Mesendoderm (in vitro differentiated cells): ENCODE results near the gene ZNF638.

Experiments used
- DNase-seq: peaks from one replicate; pipeline ENCODE4 v3.0.0; 2013
- H2AK5ac ChIP-seq: 2 replicates; pipeline ENCODE4 v1.6.1; 2013; ENCODE audit warnings: low read length, inconsistent platforms
- H2BK120ac ChIP-seq: 2 replicates; pipeline ENCODE4 v1.6.1; 2013; ENCODE audit warnings: low read depth, mild to moderate bottlenecking, low read length, moderate library complexity, mixed read lengths
- H2BK15ac ChIP-seq: replicated peaks from 2 replicates; pipeline ENCODE4 v1.6.1; 2013; ENCODE audit warnings: low read depth, mild to moderate bottlenecking, moderate library complexity
- H2BK5ac ChIP-seq: 2 replicates; pipeline ENCODE4 v1.6.1; 2013; ENCODE audit warnings: low read length, inconsistent platforms
- H3K18ac ChIP-seq: 2 replicates; pipeline ENCODE4 v1.6.1; 2013; ENCODE audit warnings: mild to moderate bottlenecking, low read length, mixed read lengths
- H3K23ac ChIP-seq: one replicate; pipeline ENCODE4 v1.6.1; 2013; ENCODE audit warnings: low read length
- H3K27ac ChIP-seq: 2 replicates; pipeline ENCODE4 v1.5.1; 2013; ENCODE audit warnings: low read depth, mild to moderate bottlenecking, inconsistent platforms, low read length, moderate library complexity
- H3K27me3 ChIP-seq: 2 replicates; pipeline ENCODE4 v1.6.1; 2013; ENCODE audit warnings: low read length, control low read depth, mild to moderate bottlenecking, inconsistent platforms; ENCODE audit not compliant: insufficient read depth, poor library complexity
- H3K36me3 ChIP-seq: 2 replicates; pipeline ENCODE4 v1.6.1; 2013; ENCODE audit warnings: low read length, inconsistent platforms; ENCODE audit not compliant: control insufficient read depth, insufficient read depth
- H3K4ac ChIP-seq: one replicate; pipeline ENCODE4 v1.6.1; 2013; ENCODE audit warnings: low read depth, mild to moderate bottlenecking, low read length, moderate library complexity
- H3K4me1 ChIP-seq: 2 replicates; pipeline ENCODE4 v1.6.1; 2013; ENCODE audit warnings: low read depth, low read length, inconsistent platforms; ENCODE audit not compliant: control insufficient read depth
- H3K4me2 ChIP-seq: 2 replicates; pipeline ENCODE4 v1.6.1; 2013; ENCODE audit warnings: low read length
- H3K4me3 ChIP-seq: 2 replicates; pipeline ENCODE4 v1.5.1; 2013; ENCODE audit warnings: mild to moderate bottlenecking, low read length
- H3K56ac ChIP-seq: one replicate; pipeline ENCODE4 v1.6.1; 2013; ENCODE audit warnings: low read length
- H3K79me1 ChIP-seq: 2 replicates; pipeline ENCODE4 v1.6.1; 2013; ENCODE audit warnings: low read length, inconsistent platforms
- H3K79me2 ChIP-seq: 2 replicates; pipeline ENCODE4 v1.6.1; 2013; ENCODE audit warnings: mild to moderate bottlenecking, low read length; ENCODE audit not compliant: control insufficient read depth, insufficient read depth
- H3K9ac ChIP-seq: 2 replicates; pipeline ENCODE4 v1.6.1; 2013; ENCODE audit warnings: low read length, inconsistent platforms
- H4K5ac ChIP-seq: one replicate; pipeline ENCODE4 v1.6.1; 2013; ENCODE audit warnings: low read length
- H4K8ac ChIP-seq: one replicate; pipeline ENCODE4 v1.6.1; 2013; ENCODE audit warnings: low read depth, mild to moderate bottlenecking, control low read depth, low read length, moderate library complexity
- WGBS: extraction: QIAGEN DNeasy Blood & Tissue Kit; methylation state at CpG from one replicate; pipeline ENCODE4 v1.1.7; 2013; ENCODE audit warnings: low lambda C conversion rate, missing lambda C conversion rate; ENCODE audit not compliant: insufficient coverage; ENCODE audit errors: extremely low coverage; 5-methylcytosine and 5-hydroxymethylcytosine counted together

Gene ZNF638

DNA sequence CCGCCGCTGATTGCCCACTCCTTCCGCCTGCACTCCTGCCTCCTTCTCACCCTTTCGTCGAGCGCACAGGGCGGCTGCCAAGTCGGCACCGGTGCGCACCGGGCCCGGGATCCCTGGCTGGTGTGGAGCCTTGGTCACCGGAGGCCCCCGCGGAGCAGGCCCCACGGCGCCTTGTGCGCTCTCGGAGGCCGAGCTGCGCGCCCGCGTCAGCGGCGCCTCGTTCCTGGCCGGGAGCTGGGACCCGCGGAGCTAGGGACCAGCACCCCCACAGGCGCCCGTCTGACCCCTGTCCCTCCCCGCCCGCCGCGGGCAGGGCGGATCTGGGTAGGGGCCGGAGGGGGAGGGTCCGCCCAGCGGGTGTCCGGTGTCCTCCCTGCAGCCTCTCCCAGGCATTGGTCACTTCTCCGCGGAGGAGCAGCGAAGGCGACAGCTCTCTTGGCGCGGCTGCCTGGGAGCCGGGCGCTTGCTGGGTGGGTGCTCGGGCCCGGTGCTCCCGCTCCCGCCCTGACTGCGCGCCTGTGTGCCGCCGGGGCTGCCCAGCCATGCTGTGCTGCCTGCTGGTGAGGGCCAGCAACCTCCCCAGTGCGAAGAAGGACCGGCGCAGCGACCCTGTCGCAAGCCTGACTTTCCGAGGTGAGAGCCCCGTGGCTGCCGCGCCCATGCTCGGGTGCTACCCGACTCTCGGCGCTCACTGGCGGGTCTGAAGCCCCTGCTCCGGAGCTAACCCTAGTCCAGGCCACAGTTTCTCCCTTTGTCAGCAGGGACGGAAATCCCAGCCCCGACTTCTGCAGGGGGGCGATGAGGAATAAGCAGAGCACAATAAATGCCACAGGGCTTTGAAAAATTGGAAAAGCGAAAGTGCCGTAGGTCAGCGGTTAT is 135.0 kb downstream of the ZNF638 start:
- WGBS = no CpG with 5 or more reads among the region's 78 CpGs
- DNase-seq = peak; percentile 47
- H4K8ac ChIP-seq = no peak overlapping the region

DNA sequence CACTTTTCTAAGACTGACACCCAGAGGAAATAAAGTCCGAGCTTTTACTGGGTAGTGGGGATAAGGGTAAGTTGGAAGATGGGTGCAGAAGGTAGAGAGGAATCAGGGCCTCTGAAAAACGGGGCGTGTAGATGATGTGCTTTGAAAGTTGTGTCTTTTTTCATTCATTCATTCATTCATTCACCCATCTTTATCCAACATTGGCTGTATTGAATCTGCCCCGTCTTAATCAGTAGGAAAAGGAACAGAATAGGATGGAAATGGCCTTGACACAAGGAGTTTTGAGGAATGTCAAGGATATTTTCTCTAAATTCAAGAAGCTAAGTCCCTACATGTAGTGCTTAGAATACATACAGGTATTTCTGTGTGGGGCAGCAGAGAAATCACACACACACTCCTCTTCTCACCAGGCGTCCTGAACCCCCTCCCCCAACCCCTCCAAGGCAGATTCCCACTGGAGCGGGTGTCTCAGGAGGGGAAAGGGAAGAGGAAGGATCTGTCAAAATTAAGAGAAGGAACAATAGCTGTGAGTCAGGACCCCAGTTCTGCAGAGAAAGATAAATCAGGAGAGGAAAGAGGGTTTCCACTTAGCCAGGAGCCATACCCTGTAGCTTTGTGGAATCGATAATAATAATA is 135.7 kb downstream of the ZNF638 start:
- Histone ChIP-seq H3K23ac (no peak overlapping the region), H3K4ac (no peak overlapping the region), H3K27ac (no peak overlapping the region), H2BK5ac (no peak overlapping the region), H4K5ac (no peak overlapping the region), H3K56ac (no peak overlapping the region), H2BK120ac (no peak overlapping the region), H3K4me3 (no peak overlapping the region), H3K79me1 (no peaks in the 10 kb centered on the region), H3K79me2 (no peaks in the 10 kb centered on the region), H3K18ac (no peak overlapping the region), H3K27me3 (peaks cover 23% of the 10 kb centered on the region), H3K4me2 (peak overlapping the region; percentile 91), H3K9ac (no peak overlapping the region), H4K8ac (no peak overlapping the region), H2AK5ac (no peak overlapping the region), H3K4me1 (peaks cover 7% of the 10 kb centered on the region), H3K36me3 (no peaks in the 10 kb centered on the region), H2BK15ac (no peak overlapping the region)
- DNase-seq = no peak
- WGBS = no CpG with 5 or more reads among the region's 7 CpGs

More for the DNA sequence above, 135.0 kb downstream of the ZNF638 start:
- H3K36me3 ChIP-seq = no peaks in the 10 kb centered on the region
- peak overlapping the region; percentile 91 for H3K4me2 ChIP-seq
- no peak overlapping the region for H3K27ac ChIP-seq
- H2BK5ac ChIP-seq = no peak overlapping the region
- no peak overlapping the region for H3K18ac ChIP-seq
- H2AK5ac ChIP-seq = no peak overlapping the region
- H3K27me3 ChIP-seq = peaks cover 23% of the 10 kb centered on the region
- peak overlapping the region; percentile 65 for H3K9ac ChIP-seq
- peak overlapping the region; percentile 82 for H3K56ac ChIP-seq
- H3K23ac ChIP-seq = no peak overlapping the region
- H3K4me3 ChIP-seq = peak overlapping the region; percentile 12
- no peaks in the 10 kb centered on the region for H3K79me2 ChIP-seq
- H4K5ac ChIP-seq = no peak overlapping the region
- H3K4ac ChIP-seq = no peak overlapping the region
- peaks cover 7% of the 10 kb centered on the region for H3K4me1 ChIP-seq
- no peaks in the 10 kb centered on the region for H3K79me1 ChIP-seq
- H2BK120ac ChIP-seq = no peak overlapping the region
- H2BK15ac ChIP-seq = no peak overlapping the region

DNA sequence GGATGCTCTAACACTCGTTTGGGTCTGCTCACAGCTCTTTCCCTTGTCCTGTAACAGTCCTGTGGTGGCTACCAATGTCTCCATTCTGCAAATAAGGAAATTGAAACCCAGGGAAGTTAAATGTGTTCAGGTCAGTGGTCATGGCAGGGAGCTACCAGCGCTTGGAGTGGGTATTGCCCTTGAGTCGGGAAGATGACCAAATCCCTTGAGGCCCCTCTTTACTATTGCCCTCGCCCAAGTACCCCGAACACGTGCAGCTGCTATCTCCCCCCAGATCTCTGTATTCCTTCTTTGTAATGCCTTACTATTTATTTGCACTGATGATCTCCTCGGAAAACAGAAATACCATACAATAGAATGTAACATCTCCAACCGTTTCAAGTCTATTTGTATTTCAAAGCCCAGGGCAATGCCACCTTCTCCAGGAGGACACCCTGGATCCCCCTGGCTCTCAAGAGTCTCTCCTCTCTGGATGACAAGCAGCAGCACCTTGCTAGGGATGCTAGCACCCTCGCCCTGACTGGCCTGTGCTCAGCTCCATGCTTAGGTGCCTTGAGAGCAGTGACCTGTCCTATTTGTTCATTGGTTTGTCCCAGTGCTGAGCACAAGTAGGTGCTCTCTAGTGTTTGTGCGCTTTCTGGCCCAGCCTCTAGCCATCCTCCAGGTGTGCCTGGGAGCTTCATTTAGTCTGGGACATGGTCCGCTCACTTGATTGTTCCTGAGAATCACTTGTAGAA is 136.9 kb downstream of the ZNF638 start:
- no peaks in the 10 kb centered on the region for H3K79me1 ChIP-seq
- H2AK5ac ChIP-seq = no peak overlapping the region
- H3K4me2 ChIP-seq = no peak overlapping the region
- H3K4me1 ChIP-seq = peaks cover 7% of the 10 kb centered on the region
- H4K8ac ChIP-seq = no peak overlapping the region
- H3K18ac ChIP-seq = no peak overlapping the region
- H3K79me2 ChIP-seq = no peaks in the 10 kb centered on the region
- no peak overlapping the region for H2BK120ac ChIP-seq
- no peak overlapping the region for H3K4me3 ChIP-seq
- H3K23ac ChIP-seq = no peak overlapping the region
- WGBS = no CpG with 5 or more reads among the region's 11 CpGs
- H3K4ac ChIP-seq = no peak overlapping the region
- H3K36me3 ChIP-seq = no peaks in the 10 kb centered on the region
- H3K56ac ChIP-seq = no peak overlapping the region
- peaks cover 23% of the 10 kb centered on the region for H3K27me3 ChIP-seq
- no peak overlapping the region for H3K9ac ChIP-seq
- H2BK15ac ChIP-seq = no peak overlapping the region
- no peak for DNase-seq
- no peak overlapping the region for H4K5ac ChIP-seq
- H2BK5ac ChIP-seq = no peak overlapping the region
- H3K27ac ChIP-seq = no peak overlapping the region

DNA sequence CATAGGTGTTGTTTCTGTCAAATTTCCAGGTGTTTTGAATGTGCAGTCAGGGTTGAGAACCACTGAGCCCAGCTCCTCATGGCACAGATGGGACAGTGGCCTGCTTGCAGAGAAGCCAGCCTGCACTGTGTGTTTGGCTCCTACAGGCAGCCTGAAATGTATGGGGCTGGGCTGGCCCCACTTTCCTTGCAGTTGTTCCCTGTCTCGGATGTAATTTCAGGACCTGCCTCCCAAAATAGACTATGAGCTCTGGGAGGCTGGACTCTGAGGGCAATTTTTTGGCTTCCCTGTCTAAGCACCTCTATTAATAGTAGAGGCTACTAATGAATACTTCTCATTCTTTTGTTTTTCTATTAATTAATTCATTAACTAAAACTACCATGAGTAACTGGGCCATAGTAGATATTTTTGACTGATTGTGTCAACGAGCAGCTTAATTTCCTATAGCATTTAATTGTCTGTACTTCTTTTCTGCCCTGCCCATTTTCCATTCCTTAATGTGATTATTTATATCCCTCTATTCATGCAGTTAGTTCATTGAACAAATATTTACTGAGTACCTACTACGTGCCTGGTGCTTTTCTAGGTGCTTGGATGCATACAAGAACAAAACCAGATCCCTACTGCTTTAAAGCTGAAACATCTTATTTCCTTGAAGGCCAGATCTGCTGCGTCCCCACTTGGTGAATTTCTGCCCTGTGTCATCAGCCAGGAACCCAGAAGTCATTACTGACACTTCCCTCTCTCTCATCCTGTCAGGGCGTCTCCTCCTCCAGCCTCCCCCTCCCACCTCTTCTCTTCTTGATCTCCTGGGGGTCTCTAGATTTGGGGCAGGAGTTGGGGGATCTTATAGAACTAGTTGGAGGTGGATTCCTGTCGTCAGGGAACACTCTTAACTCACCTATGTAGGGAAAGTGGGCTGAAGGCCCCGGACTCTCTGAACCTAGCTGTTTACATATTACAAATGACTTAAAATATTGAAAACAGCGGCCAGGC is 138.1 kb downstream of the ZNF638 start:
- H3K79me2 ChIP-seq = no peaks in the 10 kb centered on the region
- H3K4ac ChIP-seq = no peak overlapping the region
- H3K56ac ChIP-seq = no peak overlapping the region
- no peak overlapping the region for H3K4me3 ChIP-seq
- DNase-seq = peak; percentile 61
- H2BK120ac ChIP-seq = no peak overlapping the region
- no peak overlapping the region for H3K4me2 ChIP-seq
- H3K23ac ChIP-seq = no peak overlapping the region
- no peaks in the 10 kb centered on the region for H3K36me3 ChIP-seq
- H3K27me3 ChIP-seq = peaks cover 21% of the 10 kb centered on the region
- H3K18ac ChIP-seq = no peak overlapping the region
- no peak overlapping the region for H2BK15ac ChIP-seq
- no peaks in the 10 kb centered on the region for H3K79me1 ChIP-seq
- H3K4me1 ChIP-seq = peaks cover 7% of the 10 kb centered on the region
- H2AK5ac ChIP-seq = no peak overlapping the region
- WGBS = no CpG with 5 or more reads among the region's 8 CpGs
- H2BK5ac ChIP-seq = no peak overlapping the region
- H4K5ac ChIP-seq = no peak overlapping the region
- no peak overlapping the region for H3K9ac ChIP-seq
- H4K8ac ChIP-seq = no peak overlapping the region
- no peak overlapping the region for H3K27ac ChIP-seq

DNA sequence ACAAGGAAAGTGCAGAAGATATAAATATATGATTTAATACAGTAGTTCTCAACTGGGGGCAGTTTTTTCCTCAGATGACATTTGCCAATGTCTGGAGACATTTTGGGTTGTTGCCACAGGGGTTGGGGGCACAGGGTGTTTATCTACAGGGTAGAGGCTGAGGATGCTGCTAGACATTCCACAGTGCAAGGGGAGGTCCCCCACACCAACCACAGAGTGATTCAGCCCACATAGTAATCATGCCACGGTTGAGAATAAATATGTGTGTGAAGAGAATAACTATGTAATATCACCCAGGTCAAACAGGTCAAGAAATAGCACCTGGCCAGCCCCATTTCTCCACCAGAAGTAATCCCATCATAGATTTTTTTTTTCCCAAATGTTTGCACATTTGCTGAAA is 139.7 kb downstream of the ZNF638 start:
- WGBS = no CpG with 5 or more reads among the region's 1 CpG
- Histone ChIP-seq H3K79me2 (no peaks in the 10 kb centered on the region), H2BK5ac (no peak overlapping the region), H2BK120ac (no peak overlapping the region), H3K56ac (no peak overlapping the region), H3K23ac (no peak overlapping the region), H3K4me1 (peaks cover 4% of the 10 kb centered on the region), H3K18ac (no peak overlapping the region), H3K27me3 (peaks cover 6% of the 10 kb centered on the region), H3K4me3 (no peak overlapping the region), H4K8ac (no peak overlapping the region), H3K4me2 (no peak overlapping the region), H3K27ac (no peak overlapping the region), H2BK15ac (no peak overlapping the region), H3K4ac (no peak overlapping the region), H3K36me3 (no peaks in the 10 kb centered on the region), H2AK5ac (no peak overlapping the region), H3K9ac (no peak overlapping the region), H4K5ac (no peak overlapping the region), H3K79me1 (no peaks in the 10 kb centered on the region)
- DNase-seq = no peak
